ENCODE measurements around the gene CST4.

GRCh38 chr20:23640671-23641667, 47.9 kb downstream of the CST4 start:
- TF ChIP-seq POLR2A (IDR thresholded peaks at IDR 0.05) (no peak), CTCF (IDR thresholded peaks at IDR 0.05) (no peak), EP300 (IDR thresholded peaks at IDR 0.05) (no peak)

Measured in upper lobe of left lung (tissue), 4 donors.